WTC11 (cell line): Measurements from ENCODE around the gene NCKAP5. TPM values are rescaled to one million over a fixed set of nuclear protein-coding genes. Genes with fewer than 3 reads are reported as not detected.
A peak's percentile ranks its signal among the peaks of the same experiment; 100 is the strongest.

ENCODE experiments used
- ATAC-seq: fragments of 200-7000 bp; cut with Tn5 transposase; 2 replicates; pipeline ENCODE4 v1.10.0; 2021; ENCODE audit warnings: mild to moderate bottlenecking, moderate library complexity
- CTCF ChIA-PET: fragments of 300-600 bp; sonication (Branson Sonifier 250); formaldehyde crosslinking; loops from one replicate; lab custom pipeline; 2021; ENCODE audit warnings: antibody characterized with exemption; lab: Charles Lee
- POLR2A ChIA-PET: fragments of 350-600 bp; sonication (Branson Sonifier 250); formaldehyde crosslinking; loops from one replicate; lab custom pipeline; 2021; ENCODE audit warnings: antibody characterized with exemption; lab: Charles Lee
- DNase-seq: peaks from one replicate; pipeline ENCODE4 v3.0.0; 2021; ENCODE audit warnings: low spot score
- H3K27ac Mint-ChIP-seq: 2 replicates; pipeline ENCODE4 v1.8.0; 2021; ENCODE audit warnings: mixed read lengths
- H3K27me3 Mint-ChIP-seq: 2 replicates; pipeline ENCODE4 v1.8.0; 2021; ENCODE audit warnings: low read depth, mild to moderate bottlenecking, moderate library complexity, mixed read lengths
- H3K36me3 Mint-ChIP-seq: 2 replicates; pipeline ENCODE4 v1.8.0; 2021; ENCODE audit warnings: mixed read lengths
- H3K4me1 Mint-ChIP-seq: 2 replicates; pipeline ENCODE4 v1.8.0; 2022; ENCODE audit warnings: mixed read lengths
- H3K4me3 Mint-ChIP-seq: 2 replicates; pipeline ENCODE4 v1.8.0; 2021; ENCODE audit warnings: mild to moderate bottlenecking, moderate library complexity, mixed read lengths
- H3K9me3 Mint-ChIP-seq: 2 replicates; pipeline ENCODE4 v1.8.0; 2021; ENCODE audit warnings: mixed read lengths
- AR ChIP-seq: fragments of 250-450 bp; sonication (Bioruptor Pico); IDR thresholded peaks from 2 replicates; pipeline ENCODE4 v1.9.0; 2021; ENCODE audit warnings: mild to moderate bottlenecking
- CBFB ChIP-seq: sonication (generic); formaldehyde crosslinking; IDR thresholded peaks from 2 replicates; pipeline ENCODE4 v1.8.1; 2022; ENCODE audit warnings: mild to moderate bottlenecking, low read depth, missing genetic modification reagents
- CREB1 ChIP-seq: sonication (generic); formaldehyde crosslinking; IDR thresholded peaks from 2 replicates; pipeline ENCODE4 v1.8.0; 2023; ENCODE audit warnings: mild to moderate bottlenecking, missing genetic modification reagents
- E2F4 ChIP-seq: sonication (generic); formaldehyde crosslinking; IDR thresholded peaks from 2 replicates; pipeline ENCODE4 v1.8.1; 2022; ENCODE audit warnings: low read depth, mild to moderate bottlenecking, moderate library complexity, missing genetic modification reagents, borderline replicate concordance
- FOXJ3 ChIP-seq: sonication (generic); formaldehyde crosslinking; IDR thresholded peaks from 2 replicates; pipeline ENCODE4 v1.9.0; 2021; ENCODE audit warnings: missing genetic modification reagents, mild to moderate bottlenecking, borderline replicate concordance
- FOXP1 ChIP-seq: sonication (generic); formaldehyde crosslinking; IDR thresholded peaks from 2 replicates; pipeline ENCODE4 v1.8.0; 2022; ENCODE audit warnings: missing genetic modification reagents, mild to moderate bottlenecking, moderate library complexity, borderline replicate concordance
- GABPB1 ChIP-seq: sonication (generic); formaldehyde crosslinking; IDR thresholded peaks from 2 replicates; pipeline ENCODE4 v1.8.1; 2023; ENCODE audit warnings: mild to moderate bottlenecking, missing genetic modification reagents
- JUN ChIP-seq: sonication (generic); formaldehyde crosslinking; IDR thresholded peaks from 2 replicates; pipeline ENCODE4 v1.8.0; 2023; ENCODE audit warnings: mild to moderate bottlenecking, missing genetic modification reagents
- MAX ChIP-seq: sonication (generic); formaldehyde crosslinking; IDR thresholded peaks from 2 replicates; pipeline ENCODE4 v1.8.0; 2022; ENCODE audit warnings: mild to moderate bottlenecking, missing genetic modification reagents
- NFYB ChIP-seq: sonication (generic); formaldehyde crosslinking; conservative IDR thresholded peaks from 2 replicates; pipeline ENCODE4 v1.8.0; 2022; ENCODE audit warnings: low read depth, missing genetic modification reagents
- RELA ChIP-seq: sonication (generic); formaldehyde crosslinking; IDR thresholded peaks from 2 replicates; pipeline ENCODE4 v1.8.1; 2022; ENCODE audit warnings: missing genetic modification reagents, mild to moderate bottlenecking, borderline replicate concordance
- RORB ChIP-seq: fragments of 250-450 bp; sonication (Bioruptor Pico); IDR thresholded peaks from 2 replicates; pipeline ENCODE4 v1.9.0; 2021; ENCODE audit warnings: mild to moderate bottlenecking
- SP1 ChIP-seq: sonication (generic); formaldehyde crosslinking; conservative IDR thresholded peaks from 2 replicates; pipeline ENCODE4 v1.8.1; 2022; ENCODE audit warnings: missing genetic modification reagents
- TEAD1 ChIP-seq: sonication (generic); formaldehyde crosslinking; IDR thresholded peaks from 2 replicates; pipeline ENCODE4 v1.8.0; 2022; ENCODE audit warnings: mild to moderate bottlenecking, missing genetic modification reagents
- ZNF121 ChIP-seq: sonication (generic); formaldehyde crosslinking; IDR thresholded peaks from 2 replicates; pipeline ENCODE4 v1.8.0; 2023; ENCODE audit warnings: missing genetic modification reagents
- ZNF219 ChIP-seq: sonication (generic); formaldehyde crosslinking; IDR thresholded peaks from 2 replicates; pipeline ENCODE4 v1.8.0; 2023; ENCODE audit warnings: missing genetic modification reagents, mild to moderate bottlenecking, borderline replicate concordance
- ZNF232 ChIP-seq: sonication (generic); formaldehyde crosslinking; IDR thresholded peaks from 2 replicates; pipeline ENCODE4 v1.8.0; 2022; ENCODE audit warnings: mild to moderate bottlenecking, missing genetic modification reagents
- ZNF532 ChIP-seq: fragments of 250-450 bp; sonication (Bioruptor Pico); IDR thresholded peaks from 2 replicates; pipeline ENCODE4 v1.9.0; 2021; ENCODE audit warnings: mild to moderate bottlenecking, borderline replicate concordance
- ZSCAN18 ChIP-seq: fragments of 250-450 bp; sonication (Bioruptor Pico); IDR thresholded peaks from 2 replicates; pipeline ENCODE4 v2.1.2; 2022; ENCODE audit warnings: mild to moderate bottlenecking, moderate library complexity
- total RNA-seq: library from RNA; stranded (reverse); gene quantifications from 3 replicates; pipeline ENCODE4 v1.2.3, GENCODE V29; 2021
- TF ChIP-seq, protein P1 (sequence below): sonication (generic); formaldehyde crosslinking; IDR thresholded peaks from 2 replicates; pipeline ENCODE4 v1.8.0; 2022; ENCODE audit warnings: mild to moderate bottlenecking, missing genetic modification reagents
- TF ChIP-seq, protein P2 (sequence below): sonication (generic); formaldehyde crosslinking; IDR thresholded peaks from 2 replicates; pipeline ENCODE4 v1.8.1; 2023; ENCODE audit warnings: mild to moderate bottlenecking, missing genetic modification reagents

The NCKAP5 gene
- total RNA-seq, 1 experiment from 2014 or later, result 0.55 TPM

DNA sequence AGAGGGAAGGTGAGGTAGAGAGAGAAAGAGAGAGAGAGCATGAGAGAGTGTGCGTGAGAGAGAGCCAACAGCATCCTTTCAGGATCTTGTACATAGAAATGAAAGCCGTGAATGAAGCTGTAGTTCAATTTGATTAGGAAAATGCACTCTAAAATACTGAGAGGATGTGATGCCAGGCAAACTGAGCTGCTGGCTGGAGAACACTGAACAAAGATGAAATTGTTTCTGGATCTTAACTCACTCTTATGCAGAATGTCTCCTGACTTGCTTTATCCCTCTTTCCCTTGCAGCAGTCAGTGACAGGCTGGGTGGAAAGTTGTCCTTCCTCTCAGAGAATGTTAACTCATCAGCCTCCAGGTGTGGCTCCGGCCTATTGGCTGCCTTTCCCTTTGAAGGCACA lies 908.9 kb downstream of the NCKAP5 start (continued):
- no peak for TF ChIP-seq ZSCAN18 (CRISPR knock-in tag)
- TF ChIP-seq RELA (CRISPR knock-in tag), result no peak
- no peak for TF ChIP-seq NFYB (CRISPR knock-in tag)
- no peak for TF ChIP-seq ZNF121
- TF ChIP-seq FOXP1, result no peak
- TF ChIP-seq MAX (CRISPR knock-in tag), result no peak
- TF ChIP-seq CBFB (CRISPR knock-in tag), result no peak

DNA sequence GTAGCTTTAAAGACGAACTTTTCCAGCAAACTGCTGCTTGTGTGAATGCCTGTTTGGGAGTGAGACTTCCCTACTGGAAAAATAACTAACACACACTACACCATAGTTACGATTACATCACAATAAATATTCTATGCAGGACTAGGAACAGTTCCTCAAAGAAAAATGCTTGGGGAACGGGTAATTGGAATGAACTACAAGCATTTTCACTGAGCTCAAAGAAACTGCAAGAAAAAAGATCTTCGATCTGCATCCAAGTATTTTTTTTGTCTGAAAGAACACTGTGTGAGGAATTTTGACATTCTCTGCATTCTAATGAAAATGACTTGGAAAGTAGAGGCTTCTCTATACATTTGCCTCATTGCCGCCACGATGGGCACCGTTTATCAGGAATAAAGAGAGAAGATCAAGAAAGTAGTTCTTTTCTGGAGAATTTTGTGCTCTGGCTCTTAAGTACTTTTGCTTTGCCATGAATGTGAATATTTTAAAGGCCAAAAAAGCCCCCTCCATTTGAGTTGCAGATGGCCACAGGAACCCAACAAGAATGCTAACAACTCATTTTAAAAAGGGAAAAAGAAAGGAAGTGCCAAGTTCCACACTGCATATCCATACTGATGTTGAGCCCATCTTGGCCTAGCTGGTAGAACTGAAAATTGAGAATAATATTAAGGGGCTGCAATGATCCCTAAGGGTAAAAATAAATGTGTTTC lies 911.8 kb downstream of the NCKAP5 start:
- ChIA-PET POLR2A (no interaction called here), CTCF (interaction anchor here (0.8 to 1.1 kb wide), 2 partner anchors 13 to 109 kb away, joined by 3 read pairs; partner anchors contain the start of gene LYPD1)
- peaks cover 14% of the 10 kb centered on the region for H3K4me1 Mint-ChIP-seq
- DNase-seq (no peak), ATAC-seq (no peak)
- H3K27me3 Mint-ChIP-seq, result no peaks in the 10 kb centered on the region; the same call in none of the 2 replicates
- H3K27ac Mint-ChIP-seq, result peak overlapping the region; percentile 13; the same call in 1 of the 2 replicates
- no peaks in the 10 kb centered on the region for H3K9me3 Mint-ChIP-seq
- no peak overlapping the region for H3K4me3 Mint-ChIP-seq
- H3K36me3 Mint-ChIP-seq, result no peaks in the 10 kb centered on the region
- TF ChIP-seq E2F4 (CRISPR knock-in tag) (no peak), ZNF232 (no peak), AR (CRISPR knock-in tag) (no peak), ZNF532 (no peak), RORB (no peak), CREB1 (CRISPR knock-in tag) (no peak), GABPB1 (CRISPR knock-in tag) (no peak), ZNF219 (no peak), MAX (CRISPR knock-in tag) (no peak), FOXJ3 (CRISPR knock-in tag) (no peak), SP1 (no peak), TEAD1 (CRISPR knock-in tag) (no peak), JUN (CRISPR knock-in tag) (no peak)
- TF ChIP-seq, protein P1, sequence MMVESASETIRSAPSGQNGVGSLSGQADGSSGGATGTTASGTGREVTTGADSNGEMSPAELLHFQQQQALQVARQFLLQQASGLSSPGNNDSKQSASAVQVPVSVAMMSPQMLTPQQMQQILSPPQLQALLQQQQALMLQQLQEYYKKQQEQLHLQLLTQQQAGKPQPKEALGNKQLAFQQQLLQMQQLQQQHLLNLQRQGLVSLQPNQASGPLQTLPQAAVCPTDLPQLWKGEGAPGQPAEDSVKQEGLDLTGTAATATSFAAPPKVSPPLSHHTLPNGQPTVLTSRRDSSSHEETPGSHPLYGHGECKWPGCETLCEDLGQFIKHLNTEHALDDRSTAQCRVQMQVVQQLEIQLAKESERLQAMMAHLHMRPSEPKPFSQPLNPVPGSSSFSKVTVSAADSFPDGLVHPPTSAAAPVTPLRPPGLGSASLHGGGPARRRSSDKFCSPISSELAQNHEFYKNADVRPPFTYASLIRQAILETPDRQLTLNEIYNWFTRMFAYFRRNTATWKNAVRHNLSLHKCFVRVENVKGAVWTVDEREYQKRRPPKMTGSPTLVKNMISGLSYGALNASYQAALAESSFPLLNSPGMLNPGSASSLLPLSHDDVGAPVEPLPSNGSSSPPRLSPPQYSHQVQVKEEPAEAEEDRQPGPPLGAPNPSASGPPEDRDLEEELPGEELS (CRISPR knock-in tag), result no peak
- TF ChIP-seq, protein P2, sequence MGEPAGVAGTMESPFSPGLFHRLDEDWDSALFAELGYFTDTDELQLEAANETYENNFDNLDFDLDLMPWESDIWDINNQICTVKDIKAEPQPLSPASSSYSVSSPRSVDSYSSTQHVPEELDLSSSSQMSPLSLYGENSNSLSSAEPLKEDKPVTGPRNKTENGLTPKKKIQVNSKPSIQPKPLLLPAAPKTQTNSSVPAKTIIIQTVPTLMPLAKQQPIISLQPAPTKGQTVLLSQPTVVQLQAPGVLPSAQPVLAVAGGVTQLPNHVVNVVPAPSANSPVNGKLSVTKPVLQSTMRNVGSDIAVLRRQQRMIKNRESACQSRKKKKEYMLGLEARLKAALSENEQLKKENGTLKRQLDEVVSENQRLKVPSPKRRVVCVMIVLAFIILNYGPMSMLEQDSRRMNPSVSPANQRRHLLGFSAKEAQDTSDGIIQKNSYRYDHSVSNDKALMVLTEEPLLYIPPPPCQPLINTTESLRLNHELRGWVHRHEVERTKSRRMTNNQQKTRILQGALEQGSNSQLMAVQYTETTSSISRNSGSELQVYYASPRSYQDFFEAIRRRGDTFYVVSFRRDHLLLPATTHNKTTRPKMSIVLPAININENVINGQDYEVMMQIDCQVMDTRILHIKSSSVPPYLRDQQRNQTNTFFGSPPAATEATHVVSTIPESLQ (CRISPR knock-in tag), result no peak
